GM21367 (cell line): ENCODE data around the gene CEACAM21.
A peak's percentile ranks its signal among the peaks of the same experiment; 100 is the strongest.

ENCODE experiments used
- ATAC-seq: cut with Tn5 transposase; IDR thresholded peaks from one replicate; pipeline ENCODE4 v1.9.1; 2021; ENCODE audit not compliant: unreplicated experiment

CEACAM21 gene

GRCh38 chr19:41575998-41576397 is at the start of gene CEACAM21:
CEACAM21 (plus strand) TSS chr19:41576166; CDS start chr19:41576275, 109 bp downstream.
- no peak for ATAC-seq

GRCh38 chr19:41527089-41527488 is 48.9 kb upstream of the CEACAM21 start:
- no peak for ATAC-seq

GRCh38 chr19:41528106-41528505 is 47.9 kb upstream of the CEACAM21 start:
- no peak for ATAC-seq

DNA sequence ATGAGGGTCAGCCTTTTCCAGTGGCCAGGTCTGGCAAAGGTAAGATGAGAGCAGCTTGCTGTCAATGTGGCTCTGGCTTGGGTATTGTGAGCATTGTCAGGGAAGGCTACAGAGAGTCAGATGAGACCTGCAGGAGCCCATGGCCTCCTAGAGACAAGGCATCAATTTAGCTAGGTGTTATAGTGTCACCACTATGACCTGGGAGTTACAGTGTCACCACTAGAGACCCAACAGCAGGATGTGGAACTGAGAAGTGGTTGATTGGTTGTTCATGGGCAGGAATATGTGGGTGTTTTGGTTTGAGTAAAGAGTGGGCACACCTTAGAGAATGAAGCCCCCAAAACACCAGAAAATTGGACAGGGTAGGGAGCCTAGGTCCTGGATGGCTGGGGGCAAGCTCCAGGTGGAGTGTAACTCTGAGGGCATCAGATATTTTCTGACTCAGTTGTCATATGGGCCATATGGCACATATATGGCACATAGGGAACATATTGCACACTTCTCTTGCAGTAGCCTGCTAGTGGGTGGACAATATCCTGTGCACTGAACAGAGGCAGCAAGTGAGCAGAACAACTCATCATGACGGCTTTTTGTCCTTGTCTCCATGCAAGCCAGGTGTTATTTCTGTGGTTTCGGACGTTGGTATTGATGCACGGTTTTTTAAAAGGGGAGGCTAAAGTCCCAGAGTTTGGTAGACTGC is 46.3 kb upstream of the CEACAM21 start:
- no peak for ATAC-seq

DNA sequence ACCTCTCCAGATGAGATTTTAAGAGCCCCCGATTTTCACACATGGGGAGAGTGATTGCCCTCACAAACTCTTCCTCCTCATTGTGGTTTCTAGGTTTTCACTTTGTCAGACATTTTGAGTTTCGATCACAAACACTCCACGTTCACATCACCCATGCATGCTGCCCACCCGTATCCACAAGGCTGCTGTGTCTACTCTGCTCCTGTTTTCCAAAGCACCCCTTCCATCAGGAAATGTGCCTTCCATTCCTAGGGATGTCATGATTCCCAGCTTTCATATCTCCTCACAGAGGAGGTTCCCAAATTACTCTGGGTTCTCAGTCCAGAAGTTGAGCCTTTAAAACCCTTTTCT is 45.8 kb upstream of the CEACAM21 start:
- ATAC-seq, result no peak

GRCh38 chr19:41530761-41531301 is 45.1 kb upstream of the CEACAM21 start:
- no peak for ATAC-seq

GRCh38 chr19:41531438-41532311 is 44.3 kb upstream of the CEACAM21 start:
- no peak for ATAC-seq

DNA sequence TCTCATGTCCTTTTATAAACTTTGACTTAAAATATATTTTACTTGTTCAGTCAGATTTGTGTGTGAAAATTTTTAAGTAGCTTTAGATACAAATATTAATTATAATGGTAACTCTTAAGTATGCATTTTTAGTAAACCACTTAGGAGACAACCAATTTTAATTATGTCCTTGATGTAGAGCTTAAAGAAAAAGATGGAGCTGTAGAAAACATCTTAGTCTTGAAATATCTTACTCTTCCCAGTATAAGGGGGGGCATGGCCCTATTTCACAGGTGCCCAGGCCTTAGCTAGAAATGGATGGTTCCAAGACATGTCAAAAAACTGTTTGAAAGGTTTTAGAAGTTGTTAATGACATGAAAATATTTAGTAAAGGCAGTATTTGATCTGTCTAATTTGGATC is 43.4 kb upstream of the CEACAM21 start:
- no peak for ATAC-seq

DNA sequence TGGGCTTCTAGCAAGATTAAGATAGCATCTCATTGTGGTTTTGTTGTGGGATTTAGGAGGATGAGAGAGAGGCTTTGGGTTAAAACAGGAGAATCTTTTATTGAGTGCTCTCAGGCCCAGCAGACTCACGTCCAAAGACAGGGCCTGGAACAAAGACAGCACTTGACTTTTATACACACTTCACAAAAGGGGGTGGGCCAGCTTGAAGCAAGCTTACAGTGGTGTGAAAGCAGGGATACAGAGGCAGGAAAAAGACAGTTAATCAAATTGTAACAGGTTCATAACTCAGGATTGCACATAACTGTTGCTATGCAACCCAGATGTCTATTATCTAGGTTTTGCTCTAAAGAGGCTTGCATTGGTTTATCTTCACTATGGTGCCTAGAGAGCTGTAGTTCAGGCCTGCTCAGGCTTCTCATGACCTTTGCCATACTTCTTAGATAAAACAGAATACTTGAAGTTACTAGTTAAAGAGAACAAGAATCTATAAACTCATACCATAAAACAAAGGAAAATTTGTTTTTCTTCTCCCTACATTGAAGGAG is 42.2 kb upstream of the CEACAM21 start:
- no peak for ATAC-seq

- ATAC-seq, result peak; percentile 57
These were observed 40.8 kb upstream of the CEACAM21 start for GRCh38 chr19:41535029-41535622.

GRCh38 chr19:41537789-41538188 is 38.2 kb upstream of the CEACAM21 start:
- no peak for ATAC-seq

DNA sequence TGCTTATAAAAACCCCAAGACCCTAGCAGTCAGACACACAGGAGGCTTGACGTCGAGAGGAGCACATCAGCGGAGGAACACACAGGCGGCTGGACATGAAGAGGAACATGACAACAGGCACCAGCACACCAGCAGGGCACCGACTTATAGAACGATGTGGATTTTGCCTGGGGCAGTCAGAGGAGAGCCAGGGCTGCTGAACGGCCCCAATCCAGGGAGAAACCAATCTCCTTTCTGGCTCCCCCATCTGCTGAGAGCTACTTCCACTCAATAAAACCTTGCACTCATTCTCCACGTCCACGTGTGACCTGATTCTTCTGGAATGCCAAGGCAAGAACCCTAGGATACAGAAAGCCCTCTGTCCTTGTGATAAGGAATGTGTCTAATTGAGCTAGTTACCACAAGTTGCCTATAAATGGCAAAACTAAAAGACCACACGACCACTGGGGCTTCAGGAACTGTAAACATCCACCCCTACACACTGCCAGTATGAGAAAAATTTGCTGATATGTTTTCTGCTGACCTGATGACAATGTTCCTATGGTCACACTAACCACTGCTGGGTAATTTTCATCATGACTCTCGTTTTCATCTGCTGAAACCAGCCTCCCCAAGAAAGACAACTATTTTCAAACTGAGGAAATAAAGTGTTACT is 35.8 kb upstream of the CEACAM21 start:
- ATAC-seq, result no peak

GRCh38 chr19:41541990-41542584 is 33.9 kb upstream of the CEACAM21 start:
- no peak for ATAC-seq

DNA sequence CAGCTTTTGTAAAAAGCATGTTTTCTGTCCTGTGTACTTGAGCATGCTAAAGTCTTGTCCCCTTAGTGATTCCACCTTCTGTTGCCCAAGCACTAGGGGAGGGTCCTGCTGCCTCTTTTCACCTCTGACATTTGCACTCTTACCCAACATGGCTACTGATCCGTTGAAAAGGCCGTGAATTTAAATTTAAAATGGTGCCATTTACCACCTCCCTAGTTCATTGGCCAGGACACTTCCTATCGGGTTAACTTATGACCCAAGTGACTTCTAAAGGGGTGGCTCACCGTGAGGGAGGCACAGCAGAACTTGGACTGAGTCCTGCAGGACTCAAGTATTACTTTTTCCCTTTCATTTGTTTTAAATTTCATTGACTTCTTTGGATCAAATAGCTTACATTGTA is 33.3 kb upstream of the CEACAM21 start:
- ATAC-seq, result no peak

- no peak for ATAC-seq
These were observed 32.4 kb upstream of the CEACAM21 start for GRCh38 chr19:41543582-41543981.

- no peak for ATAC-seq
These were observed 30.4 kb upstream of the CEACAM21 start for GRCh38 chr19:41545547-41545946.

- no peak for ATAC-seq
These were observed 29.6 kb upstream of the CEACAM21 start for GRCh38 chr19:41546386-41546789.

DNA sequence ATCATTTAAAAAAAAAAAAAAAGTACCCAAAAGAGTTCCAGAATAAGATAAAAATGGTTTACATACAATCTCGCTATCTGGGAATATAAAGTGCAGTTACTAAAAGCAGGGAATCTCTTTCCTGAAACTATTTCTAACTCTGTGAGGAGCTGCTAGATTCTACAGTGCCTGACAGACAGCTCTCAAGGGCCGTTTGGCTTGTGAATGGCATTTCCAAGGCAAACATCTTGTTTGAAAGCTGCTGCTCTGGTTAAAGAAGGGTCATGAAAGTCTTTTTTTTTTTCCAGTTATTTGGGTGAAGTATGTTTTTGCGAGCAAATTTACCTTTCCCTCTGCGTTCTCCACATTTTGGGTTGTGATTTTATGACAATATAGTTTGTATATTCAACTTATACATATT is 29.0 kb upstream of the CEACAM21 start:
- no peak for ATAC-seq

DNA sequence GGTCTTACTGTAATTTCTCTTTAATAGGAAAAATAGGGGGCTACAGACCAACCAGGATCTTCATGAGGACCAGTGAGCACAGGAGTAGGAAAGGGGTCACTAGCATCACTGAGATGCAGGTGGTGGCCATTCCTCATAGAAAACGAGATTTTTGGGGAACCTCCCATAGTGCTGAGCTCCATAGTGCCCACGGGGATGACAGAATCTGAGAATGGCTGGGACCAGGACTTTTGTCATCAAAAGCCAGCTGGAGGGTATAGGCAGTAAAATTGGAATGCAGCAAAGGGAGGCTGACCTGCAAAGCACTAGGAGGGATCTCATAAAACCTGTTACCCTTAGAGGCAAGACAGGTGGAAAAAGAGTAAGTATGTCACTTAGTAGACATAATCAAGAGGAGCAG is 28.4 kb upstream of the CEACAM21 start:
- no peak for ATAC-seq

GRCh38 chr19:41548047-41548446 is 27.9 kb upstream of the CEACAM21 start:
- ATAC-seq, result no peak
